A549 (cell line): ENCODE data around the gene KAT7. TPM values are rescaled to one million over a fixed set of nuclear protein-coding genes. Genes with fewer than 3 reads are reported as not detected.

Source experiments
- ATAC-seq, 2 experiments: fragments of 200-7000 bp in 1 of 2; fragments of >200 bp in 1 of 2; cut with Nextera tagmentation in 1 of 2; cut with Tn5 transposase in 1 of 2; 3 replicates each; pipeline versions ENCODE4 v1.8.0 to v1.9.1; 2018 to 2020; ENCODE audit warnings: mild to moderate bottlenecking in 1 of 2, moderate library complexity in 1 of 2
- CTCF ChIA-PET: fragments of 300-600 bp; sonication (Branson Sonifier 250); formaldehyde crosslinking; extraction: SDS; loops from one replicate; lab custom pipeline; 2021; ENCODE audit warnings: antibody characterized with exemption, inconsistent platforms; lab: Yijun Ruan, JAX
- POLR2A ChIA-PET: fragments of 350-600 bp; formaldehyde crosslinking; extraction: SDS; loops from one replicate; lab custom pipeline; 2021; ENCODE audit warnings: antibody characterized with exemption, inconsistent platforms; lab: Yijun Ruan, JAX
- DNase-seq, 2 experiments: peaks; one replicate each; pipeline versions ENCODE4 v3.0.0 to v3.0.0-alpha.2; 2011 to 2016; ENCODE audit warnings: low read depth in 1 of 2, low spot score in 1 of 2
- FAIRE-seq: peaks from 2 replicates; lab custom pipeline; 2011; peaks lifted over from hg19 to GRCh38; lab: Jason Lieb, UNC
- H3K27ac ChIP-seq, 2 experiments: fragments of >200 bp; sonication (Bioruptor Twin); formaldehyde crosslinking; 3 replicates each; pipeline ENCODE4 v1.5.1; 2016 to 2017
- H3K4me1 ChIP-seq: fragments of >200 bp; sonication (Bioruptor Twin); formaldehyde crosslinking; 3 replicates; pipeline ENCODE4 v1.6.1; 2016
- H3K4me2 ChIP-seq: fragments of >200 bp; sonication (Bioruptor Twin); formaldehyde crosslinking; 3 replicates; pipeline ENCODE4 v1.6.1; 2016
- H3K4me3 ChIP-seq: fragments of >200 bp; sonication (Bioruptor Twin); formaldehyde crosslinking; 3 replicates; pipeline ENCODE4 v1.5.1; 2016
- H3K9me3 ChIP-seq: fragments of >200 bp; sonication (Bioruptor Twin); formaldehyde crosslinking; 3 replicates; pipeline ENCODE4 v1.6.1; 2016
- ATOH8 ChIP-seq: fragments of 250-450 bp; sonication (Bioruptor Pico); IDR thresholded peaks from 2 replicates; pipeline ENCODE4 v1.5.0; 2020; ENCODE audit warnings: low read depth, mild to moderate bottlenecking, moderate library complexity
- BHLHE40 ChIP-seq: IDR thresholded peaks from 2 replicates; pipeline ENCODE4 v1.6.1; 2012; ENCODE audit warnings: low read depth, low read length, inconsistent platforms
- CEBPB ChIP-seq, 2 experiments: fragments of >200 bp in 1 of 2; sonication (Bioruptor Twin) in 1 of 2; formaldehyde crosslinking in 1 of 2; IDR thresholded peaks; 2 replicates each; pipeline ENCODE4 v1.6.1; 2012 to 2016
- CHD2 ChIP-seq: fragments of 150-350 bp; IDR thresholded peaks from 2 replicates; pipeline ENCODE4 v1.6.1; 2014; ENCODE audit warnings: low read length; ENCODE audit not compliant: partially characterized antibody
- CHD4 ChIP-seq: fragments of 200-600 bp; sonication (generic); IDR thresholded peaks from 2 replicates; pipeline ENCODE4 v1.6.1; 2016; ENCODE audit warnings: antibody characterized with exemption, mild to moderate bottlenecking, borderline replicate concordance
- CTCF ChIP-seq: fragments of >200 bp; sonication (Bioruptor Twin); formaldehyde crosslinking; IDR thresholded peaks from 3 replicates; pipeline ENCODE4 v1.5.1; 2016
- E2F6 ChIP-seq: IDR thresholded peaks from 2 replicates; pipeline ENCODE4 v1.6.1; 2012; ENCODE audit warnings: low read depth, borderline replicate concordance
- EHMT2 ChIP-seq: fragments of 200-600 bp; sonication (generic); IDR thresholded peaks from 2 replicates; pipeline ENCODE4 v1.6.1; 2016; ENCODE audit warnings: antibody characterized with exemption, low read depth, mild to moderate bottlenecking, moderate library complexity
- ESRRA ChIP-seq: fragments of 150-350 bp; IDR thresholded peaks from 2 replicates; pipeline ENCODE4 v1.6.1; 2014; ENCODE audit warnings: mild to moderate bottlenecking, low read length, borderline replicate concordance
- FOSB ChIP-seq: fragments of 250-450 bp; sonication (Bioruptor Pico); IDR thresholded peaks from 2 replicates; pipeline ENCODE4 v1.5.0; 2020; ENCODE audit warnings: mild to moderate bottlenecking, moderate library complexity
- FOSL2 ChIP-seq, 2 experiments: fragments of 450-650 bp in 1 of 2; fragments of >200 bp in 1 of 2; sonication (Bioruptor Twin) in 1 of 2; formaldehyde crosslinking; IDR thresholded peaks; 2 replicates each; pipeline versions ENCODE4 v1.5.0 to v1.6.1; 2016 to 2020; ENCODE audit warnings: mild to moderate bottlenecking in 1 of 2, moderate library complexity in 1 of 2
- HOXA7 ChIP-seq: fragments of 250-450 bp; sonication (Bioruptor Pico); IDR thresholded peaks from 2 replicates; pipeline ENCODE4 v1.5.0; 2020; ENCODE audit warnings: mild to moderate bottlenecking, moderate library complexity
- HOXB13 ChIP-seq: fragments of 250-450 bp; sonication (Bioruptor Pico); IDR thresholded peaks from 2 replicates; pipeline ENCODE4 v1.5.0; 2020; ENCODE audit warnings: low read depth, mild to moderate bottlenecking, moderate library complexity
- HOXB5 ChIP-seq: fragments of 250-450 bp; sonication (Bioruptor Pico); IDR thresholded peaks from 2 replicates; pipeline ENCODE4 v1.5.0; 2020; ENCODE audit warnings: mild to moderate bottlenecking, moderate library complexity
- JUN ChIP-seq, 2 experiments: fragments of >200 bp; sonication (Bioruptor Twin); formaldehyde crosslinking; IDR thresholded peaks; 2 replicates in 1 of 2; 3 replicates in 1 of 2; pipeline ENCODE4 v1.6.1; 2016 to 2017
- JUNB ChIP-seq: fragments of >200 bp; sonication (Bioruptor Twin); formaldehyde crosslinking; IDR thresholded peaks from 2 replicates; pipeline ENCODE4 v1.6.1; 2016
- KDM1A ChIP-seq: fragments of 200-600 bp; sonication (generic); IDR thresholded peaks from 2 replicates; pipeline ENCODE4 v1.6.1; 2016; ENCODE audit warnings: low read depth, mild to moderate bottlenecking
- MAFK ChIP-seq: fragments of 450-650 bp; IDR thresholded peaks from 2 replicates; pipeline ENCODE4 v1.6.1; 2014; ENCODE audit not compliant: partially characterized antibody
- MAZ ChIP-seq: fragments of 150-350 bp; IDR thresholded peaks from 2 replicates; pipeline ENCODE4 v1.6.1; 2014; ENCODE audit warnings: antibody characterized with exemption, low read depth, low read length, borderline replicate concordance
- NFE2L2 ChIP-seq: fragments of 150-350 bp; conservative IDR thresholded peaks from 2 replicates; pipeline ENCODE4 v1.6.1; 2014; ENCODE audit warnings: low read length
- NR3C1 ChIP-seq: fragments of >200 bp; sonication (Bioruptor Twin); formaldehyde crosslinking; IDR thresholded peaks from 3 replicates; pipeline ENCODE4 v1.6.1; 2017
- RAD21 ChIP-seq, 2 experiments: fragments of >200 bp in 1 of 2; sonication (Bioruptor Twin) in 1 of 2; formaldehyde crosslinking in 1 of 2; IDR thresholded peaks in 1 of 2; conservative IDR thresholded peaks in 1 of 2; 2 replicates in 1 of 2; 3 replicates in 1 of 2; pipeline ENCODE4 v1.6.1; 2012 to 2018; ENCODE audit warnings: inconsistent platforms in 1 of 2
- RCOR1 ChIP-seq: fragments of 150-350 bp; IDR thresholded peaks from 2 replicates; pipeline ENCODE4 v1.6.1; 2014; ENCODE audit warnings: antibody characterized with exemption, low read length, low read depth
- RFX5 ChIP-seq: fragments of 450-650 bp; IDR thresholded peaks from 2 replicates; pipeline ENCODE4 v1.7.1; 2014; ENCODE audit warnings: antibody characterized with exemption, mild to moderate bottlenecking, moderate library complexity
- SMC3 ChIP-seq: fragments of >200 bp; sonication (Bioruptor Twin); formaldehyde crosslinking; IDR thresholded peaks from 3 replicates; pipeline ENCODE4 v1.6.1; 2018; ENCODE audit warnings: inconsistent platforms
- SREBF2 ChIP-seq: fragments of 450-650 bp; IDR thresholded peaks from 2 replicates; pipeline ENCODE4 v1.6.1; 2014; ENCODE audit warnings: mild to moderate bottlenecking, moderate library complexity
- USF2 ChIP-seq: fragments of 450-650 bp; IDR thresholded peaks from 2 replicates; pipeline ENCODE4 v1.6.1; 2014; ENCODE audit warnings: antibody characterized with exemption
- ZC3H11A ChIP-seq: fragments of 450-650 bp; IDR thresholded peaks from 2 replicates; pipeline ENCODE4 v1.6.1; 2014; ENCODE audit warnings: antibody characterized with exemption, mild to moderate bottlenecking
- ZNF302 ChIP-seq: fragments of 250-450 bp; sonication (Bioruptor Pico); IDR thresholded peaks from 2 replicates; pipeline ENCODE4 v1.9.0; 2021; ENCODE audit warnings: inconsistent platforms, mild to moderate bottlenecking, moderate library complexity
- WGBS: methylation state at CpG from one replicate; pipeline ENCODE4 v1.1.6; 2017; ENCODE audit errors: missing lambda C conversion rate; 5-methylcytosine and 5-hydroxymethylcytosine counted together
- polyA plus RNA-seq, 4 experiments: library from polyadenylated mRNA; depleted of rRNA in 3 of 4; stranded (reverse); fragments of >200 nt; fragmentation: RNase III in 1 of 4; extraction: RNeasy Plus Mini Kit Qiagen cat#74134 plus additional on column Dnase treatment in 1 of 4; gene quantifications; 2 replicates in 3 of 4; 3 replicates in 1 of 4; pipeline ENCODE4 v1.2.3, GENCODE V29; 2011 to 2017
- TF ChIP-seq, protein P1 (sequence below): fragments of >200 bp; sonication (Bioruptor Twin); formaldehyde crosslinking; IDR thresholded peaks from 3 replicates; pipeline ENCODE4 v1.6.1; 2016

The KAT7 gene
- polyA plus RNA-seq, 2 of the 4 experiments (the other 2 are of a cell fraction): 33.2 to 48.7 TPM

- TF ChIP-seq MAZ: no peak
- TF ChIP-seq KDM1A: no peak
Measured at GRCh38 chr17:49878931-49879904, 90.7 kb downstream of the KAT7 start (continued).

GRCh38 chr17:49880291-49881053 is 92.0 kb downstream of the KAT7 start:
- H3K4me2 ChIP-seq: peak overlapping the region; percentile 92
- peak overlapping the region; percentile 32 for H3K4me3 ChIP-seq
- no peak for FAIRE-seq

More at GRCh38 chr17:49880291-49881053, 92.0 kb downstream of the KAT7 start:
- H3K27ac ChIP-seq: peak overlapping the region in 1 of 2 experiments; percentile 66; a peak in 3 of 6 replicates
- CTCF ChIA-PET: interaction anchor here (0.6 to 34.2 kb wide), 41 partner anchors 8 to 256 kb away, joined by 3 to 1602 read pairs (median 4); partner anchors contain the start of genes DLX3 and DLX4
- DNase-seq: peak; percentile 84 to 99
- 15% methylated on average over 34 of the region's 41 CpGs for WGBS
- no peaks in the 10 kb centered on the region for H3K9me3 ChIP-seq
- POLR2A ChIA-PET: interaction anchor here (0.8 kb wide), 1 partner anchor 116 kb away, joined by 3 read pairs; no protein-coding TSS in a partner anchor
- TF ChIP-seq, protein P1, sequence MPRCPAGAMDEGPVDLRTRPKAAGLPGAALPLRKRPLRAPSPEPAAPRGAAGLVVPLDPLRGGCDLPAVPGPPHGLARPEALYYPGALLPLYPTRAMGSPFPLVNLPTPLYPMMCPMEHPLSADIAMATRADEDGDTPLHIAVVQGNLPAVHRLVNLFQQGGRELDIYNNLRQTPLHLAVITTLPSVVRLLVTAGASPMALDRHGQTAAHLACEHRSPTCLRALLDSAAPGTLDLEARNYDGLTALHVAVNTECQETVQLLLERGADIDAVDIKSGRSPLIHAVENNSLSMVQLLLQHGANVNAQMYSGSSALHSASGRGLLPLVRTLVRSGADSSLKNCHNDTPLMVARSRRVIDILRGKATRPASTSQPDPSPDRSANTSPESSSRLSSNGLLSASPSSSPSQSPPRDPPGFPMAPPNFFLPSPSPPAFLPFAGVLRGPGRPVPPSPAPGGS: no peak
- TF ChIP-seq NR3C1 (no peak), JUNB (no peak), RFX5 (no peak), ESRRA (no peak), CTCF (peak; percentile 83), CEBPB (IDR thresholded peaks at IDR 0.05) (no peak), ZC3H11A (no peak), MAFK (no peak), JUN (IDR thresholded peaks at IDR 0.05) (no peak), CHD4 (no peak), CHD2 (no peak), USF2 (no peak), SREBF2 (no peak), ATOH8 (CRISPR knock-in tag) (no peak), EHMT2 (no peak), HOXA7 (no peak), HOXB13 (CRISPR knock-in tag) (no peak), HOXB5 (CRISPR knock-in tag) (no peak), SMC3 (peak; percentile 86), ZNF302 (CRISPR knock-in tag) (no peak), NFE2L2 (no peak), FOSL2 (IDR thresholded peaks at IDR 0.05) (no peak), FOSL2 (CRISPR knock-in tag; IDR thresholded peaks at IDR 0.05) (no peak), RCOR1 (no peak), KDM1A (no peak), RAD21 (conservative IDR thresholded peaks at IDR 0.05 in 1 of 2, IDR thresholded peaks at IDR 0.05 in 1 of 2) (peak; percentile 88 to 90), FOSB (no peak), E2F6 (0 out of 2 replicates have a peak, but pooled peaks have one; percentile 32), BHLHE40 (no peak)
- peak; percentile 94 to 98 for ATAC-seq
- peaks cover 5% of the 10 kb centered on the region; the same call in 1 of the 3 replicates for H3K4me1 ChIP-seq
